GM19395 (cell line): ENCODE measurements around the gene ARHGEF1.

Experiments
- ATAC-seq: cut with Tn5 transposase; IDR thresholded peaks from one replicate; pipeline ENCODE4 v1.9.1; 2021; ENCODE audit warnings: mild to moderate bottlenecking, moderate library complexity; ENCODE audit not compliant: unreplicated experiment

Gene ARHGEF1

DNA sequence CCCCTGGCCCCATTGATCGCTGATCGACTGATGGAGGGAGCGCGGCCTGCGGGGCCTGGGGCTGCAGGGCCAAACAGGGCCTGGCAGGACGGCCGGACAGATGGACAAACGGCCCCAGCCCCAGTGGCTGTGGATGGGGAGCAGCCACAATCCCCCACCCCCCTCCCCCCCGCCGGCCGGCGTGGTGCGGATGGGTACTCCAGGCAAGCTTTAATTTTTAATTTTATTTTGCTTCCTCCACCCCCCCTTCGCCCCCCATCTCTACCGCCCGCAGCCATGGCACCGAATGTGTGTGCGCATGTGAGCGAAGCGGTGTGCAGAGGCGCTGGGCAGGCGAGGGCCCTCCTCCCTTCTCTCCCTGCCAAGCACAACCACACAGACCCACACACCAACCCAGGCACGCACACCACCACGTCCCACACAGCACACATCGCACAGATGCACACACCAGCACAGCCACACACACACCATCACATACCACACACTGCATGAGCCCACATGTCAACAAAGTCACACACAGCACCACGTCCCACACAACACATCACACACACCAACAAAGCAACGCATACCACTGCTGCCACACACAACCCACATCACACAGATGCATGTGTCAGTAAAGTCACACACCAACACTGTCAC lies 32.9 kb downstream of the ARHGEF1 start:
- no peak for ATAC-seq

GRCh38 chr19:41917676-41918075 lies 34.7 kb downstream of the ARHGEF1 start:
- no peak for ATAC-seq

- ATAC-seq, result no peak
Measured at GRCh38 chr19:41918095-41918494, 35.1 kb downstream of the ARHGEF1 start.

DNA sequence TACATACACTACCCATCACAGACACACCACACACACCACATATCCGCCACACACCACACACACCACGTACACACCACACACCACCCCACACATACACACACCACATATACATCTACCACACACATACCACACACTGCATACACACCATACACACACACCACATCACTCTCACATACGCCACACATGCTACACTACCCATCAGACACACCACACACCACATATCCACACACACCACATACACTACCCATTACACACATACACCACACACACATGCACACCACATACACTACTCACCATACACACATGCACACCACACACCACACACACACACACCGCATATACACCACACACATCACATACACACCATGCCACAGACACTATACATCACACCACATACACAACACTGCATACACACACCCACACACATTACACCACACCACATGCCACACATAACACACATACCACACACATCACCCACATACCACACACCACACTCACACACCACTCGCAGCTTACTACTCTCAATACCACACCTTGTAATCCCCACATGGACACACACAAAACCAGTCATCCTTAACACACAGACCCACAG lies 35.8 kb downstream of the ARHGEF1 start:
- no peak for ATAC-seq

- no peak for ATAC-seq
Measured at GRCh38 chr19:41919948-41920712, 37.1 kb downstream of the ARHGEF1 start.

GRCh38 chr19:41920882-41921576 lies 38.0 kb downstream of the ARHGEF1 start:
- ATAC-seq, result no peak

- no peak for ATAC-seq
Measured at GRCh38 chr19:41921577-41922576, 38.9 kb downstream of the ARHGEF1 start.

- no peak for ATAC-seq
Measured at GRCh38 chr19:41922585-41922984, 39.6 kb downstream of the ARHGEF1 start.

- ATAC-seq, result no peak
Measured at GRCh38 chr19:41923045-41923788, 40.2 kb downstream of the ARHGEF1 start.

- no peak for ATAC-seq
Measured at GRCh38 chr19:41924151-41925145, 41.5 kb downstream of the ARHGEF1 start.

DNA sequence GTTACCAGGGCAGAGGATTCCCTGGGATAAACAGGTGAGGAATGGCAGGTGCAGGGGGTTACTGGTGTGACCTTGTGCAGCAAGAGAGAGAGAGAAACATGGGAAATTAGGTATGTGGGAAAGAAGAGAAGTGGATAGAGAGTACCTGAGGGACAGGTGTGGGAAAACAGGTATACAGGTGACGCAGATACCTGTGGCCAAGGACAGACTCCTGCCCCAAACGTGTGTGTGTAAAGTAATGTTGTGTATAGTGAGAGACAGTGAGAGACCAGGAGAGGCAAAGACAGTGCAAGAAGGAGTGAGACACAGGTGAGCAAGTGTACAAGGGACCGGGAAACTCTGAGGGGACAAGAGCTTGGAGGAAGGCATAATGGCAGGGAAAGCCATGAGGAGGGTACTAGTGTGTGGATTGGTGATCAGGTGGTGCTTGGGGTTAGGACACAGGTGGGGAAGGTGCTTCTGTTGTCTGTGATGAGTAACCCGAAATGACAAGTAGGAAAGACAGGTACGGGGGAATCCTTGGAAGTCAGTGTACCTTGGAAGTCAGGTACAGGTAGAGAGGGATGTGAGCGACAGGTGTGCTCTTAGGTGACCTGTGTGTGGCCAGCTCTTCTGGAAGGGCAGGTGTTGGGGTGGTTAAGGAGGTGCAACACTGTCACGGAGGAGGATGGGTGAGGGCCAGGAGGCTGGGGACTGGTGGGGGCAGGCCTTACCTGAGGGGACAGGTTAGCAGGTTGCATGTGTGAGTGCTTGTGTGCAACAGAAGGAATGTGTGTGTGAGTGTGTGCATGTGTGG lies 42.4 kb downstream of the ARHGEF1 start:
- no peak for ATAC-seq

DNA sequence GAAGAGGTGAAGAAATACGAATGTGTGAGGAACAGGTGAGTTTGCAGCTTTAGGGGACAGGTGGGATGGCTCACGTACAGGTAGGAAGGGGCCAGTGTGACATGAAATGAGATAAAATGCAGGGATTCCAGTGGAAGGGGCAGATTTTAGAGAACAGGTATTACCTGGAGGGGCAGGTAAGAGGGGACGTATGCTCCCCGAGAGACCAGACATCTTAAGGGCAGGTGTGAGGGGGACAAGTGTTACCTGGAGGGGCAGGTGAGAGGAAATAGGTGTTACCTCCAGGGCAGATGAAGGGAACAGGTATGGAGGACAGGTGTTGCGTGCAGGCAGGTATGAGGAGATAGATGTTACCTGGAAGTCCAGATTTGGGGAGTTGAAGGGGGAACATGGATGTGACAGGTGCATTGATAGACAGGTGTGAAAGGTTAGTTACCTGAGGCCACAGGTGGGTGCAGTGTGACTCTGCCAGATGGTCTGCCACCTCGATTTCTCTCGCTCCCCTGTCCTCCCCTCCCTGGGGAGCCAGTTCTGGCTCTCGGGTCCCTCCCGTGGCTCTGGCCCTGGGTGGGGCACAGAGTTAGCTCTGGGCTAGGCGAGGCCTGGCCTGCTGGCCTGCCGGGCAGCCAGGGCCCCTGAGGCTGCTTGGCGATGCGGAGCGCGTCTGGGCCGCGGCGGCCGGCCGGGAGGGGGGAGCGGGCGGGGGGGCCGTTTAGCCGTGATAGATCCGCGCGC lies 43.2 kb downstream of the ARHGEF1 start:
- ATAC-seq, result no peak

DNA sequence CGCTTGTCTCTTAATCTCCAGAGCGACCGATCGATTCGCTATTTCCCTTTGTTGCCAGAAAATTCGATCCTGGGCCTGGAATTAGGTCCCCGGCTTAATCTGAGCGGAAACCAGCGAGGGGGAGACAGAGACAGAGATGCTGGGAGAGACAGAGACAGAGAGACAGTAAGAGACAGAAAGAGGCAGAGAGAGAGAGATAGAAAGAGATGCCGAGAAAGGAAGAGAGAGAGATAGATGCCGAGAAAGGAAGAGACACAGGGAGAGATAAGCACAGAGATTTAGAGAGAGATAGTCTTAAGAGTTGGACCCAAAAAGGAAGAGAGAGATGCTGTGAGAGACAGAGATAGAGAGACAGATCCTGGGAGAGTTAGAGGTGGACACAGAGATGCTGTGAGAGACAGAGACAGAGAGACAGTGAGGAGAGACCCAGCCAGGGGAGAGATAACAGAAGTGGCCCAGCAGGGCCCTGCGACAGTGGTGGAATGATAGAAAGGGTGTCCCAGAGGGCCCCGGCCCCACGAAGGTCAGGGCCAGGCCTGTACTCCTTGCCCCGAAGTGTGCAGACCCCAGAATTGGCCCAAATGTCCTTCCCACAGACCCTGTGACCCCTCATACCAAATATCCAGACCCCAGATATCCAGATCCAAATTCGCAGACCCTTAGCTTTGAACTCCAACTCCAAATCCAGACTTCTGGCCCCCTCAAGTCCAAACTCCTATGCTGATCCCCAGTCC lies 43.9 kb downstream of the ARHGEF1 start:
- ATAC-seq, result no peak

- ATAC-seq, result no peak
Measured at GRCh38 chr19:41927497-41928192, 44.7 kb downstream of the ARHGEF1 start.

DNA sequence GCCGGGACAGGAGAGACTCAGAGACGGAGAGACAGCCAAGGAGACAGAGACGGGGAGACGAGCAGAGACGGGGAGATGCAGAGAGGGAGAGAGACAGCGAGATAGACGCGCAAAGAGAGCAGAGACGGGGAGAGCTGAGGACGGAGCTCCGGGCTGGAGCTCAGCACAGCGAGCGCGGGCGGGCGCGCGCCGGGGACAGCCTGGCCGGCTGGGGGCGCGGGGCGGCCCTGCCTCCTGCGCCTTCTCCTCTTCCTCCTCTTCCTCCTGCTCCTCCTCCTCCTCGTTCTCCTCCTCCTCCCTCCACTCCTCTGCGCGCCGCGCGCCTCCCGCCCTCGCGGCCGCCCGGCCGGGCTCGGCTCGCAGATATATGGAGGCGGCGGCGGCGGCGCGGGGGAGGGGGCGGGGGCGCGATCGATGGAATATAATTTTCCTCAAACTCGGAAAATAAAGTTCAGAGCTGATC lies 45.3 kb downstream of the ARHGEF1 start, which contains the start of gene ERFL:
ERFL (minus strand) TSS at position 229 of the 463 bp plus-strand sequence. CDS start 15,530 bp downstream, outside the sequence.
- ATAC-seq, result no peak
